Neuronal stem cell (in vitro differentiated cells): ENCODE measurements around the gene MAPK14.

Experiments
- DNase-seq: peaks from one replicate; pipeline ENCODE4 v3.0.0-alpha.2; 2013; ENCODE audit warnings: low spot score
- H2AFZ ChIP-seq: one replicate; pipeline ENCODE4 v1.6.1; 2013; ENCODE audit warnings: mild to moderate bottlenecking, low read length, inconsistent platforms
- H2AK5ac ChIP-seq: 2 replicates; pipeline ENCODE4 v1.6.1; 2013; ENCODE audit warnings: low read depth, mild to moderate bottlenecking, inconsistent platforms, low read length, moderate library complexity, mixed read lengths
- H2BK120ac ChIP-seq: 2 replicates; pipeline ENCODE4 v1.6.1; 2013; ENCODE audit warnings: low read depth, mild to moderate bottlenecking, inconsistent platforms, low read length, moderate library complexity, mixed read lengths
- H2BK12ac ChIP-seq: one replicate; pipeline ENCODE4 v1.6.1; 2013; ENCODE audit warnings: low read length, inconsistent platforms
- H2BK15ac ChIP-seq: 2 replicates; pipeline ENCODE4 v1.6.1; 2013; ENCODE audit warnings: mild to moderate bottlenecking, low read length, inconsistent platforms, mixed read lengths
- H2BK5ac ChIP-seq: one replicate; pipeline ENCODE4 v1.6.1; 2013; ENCODE audit warnings: inconsistent platforms, mild to moderate bottlenecking, low read length, moderate library complexity
- H3K14ac ChIP-seq: one replicate; pipeline ENCODE4 v1.6.1; 2013; ENCODE audit warnings: low read length, inconsistent platforms
- H3K18ac ChIP-seq: 2 replicates; pipeline ENCODE4 v1.6.1; 2013; ENCODE audit warnings: low read length, inconsistent platforms
- H3K23ac ChIP-seq: 2 replicates; pipeline ENCODE4 v1.6.1; 2013; ENCODE audit warnings: low read depth, mild to moderate bottlenecking, mixed read lengths, low read length, inconsistent platforms; ENCODE audit not compliant: poor library complexity
- H3K27ac ChIP-seq: replicated peaks from 3 replicates; pipeline ENCODE4 v1.5.1; 2013; ENCODE audit warnings: low read length, inconsistent platforms
- H3K27me3 ChIP-seq, 3 experiments: 2 replicates each; pipeline ENCODE4 v1.6.1; 2013; ENCODE audit warnings: low read length in 3 of 3, mild to moderate bottlenecking in 2 of 3, inconsistent platforms in 1 of 3, low read depth in 1 of 3, mixed read lengths in 1 of 3, moderate library complexity in 1 of 3; ENCODE audit not compliant: control insufficient read depth in 3 of 3, insufficient read depth in 3 of 3
- H3K36me3 ChIP-seq, 2 donors: replicated peaks in 1 of 2; 2 replicates each; pipeline ENCODE4 v1.6.1; 2013; ENCODE audit warnings: low read length in 2 of 2; ENCODE audit not compliant: control insufficient read depth in 2 of 2, insufficient read depth in 2 of 2
- H3K4ac ChIP-seq: 2 replicates; pipeline ENCODE4 v1.6.1; 2013; ENCODE audit warnings: inconsistent platforms, mild to moderate bottlenecking, low read length, moderate library complexity
- H3K4me1 ChIP-seq, 2 donors: 1 replicate in 1 of 2; 2 replicates in 1 of 2; pipeline ENCODE4 v1.6.1; 2013; ENCODE audit warnings: low read length in 2 of 2, low read depth in 1 of 2; ENCODE audit not compliant: control insufficient read depth in 2 of 2, insufficient read depth in 1 of 2
- H3K4me2 ChIP-seq: one replicate; pipeline ENCODE4 v1.6.1; 2013; ENCODE audit warnings: mild to moderate bottlenecking, low read length, inconsistent platforms; ENCODE audit not compliant: insufficient read depth, poor library complexity, severe bottlenecking
- H3K4me3 ChIP-seq, 2 donors: 2 replicates each; pipeline ENCODE4 v1.5.1; 2013; ENCODE audit warnings: low read length in 2 of 2, mild to moderate bottlenecking in 2 of 2, inconsistent platforms in 1 of 2, moderate library complexity in 1 of 2
- H3K79me1 ChIP-seq: one replicate; pipeline ENCODE4 v1.6.1; 2013; ENCODE audit warnings: low read depth, mild to moderate bottlenecking, inconsistent platforms, low read length, moderate library complexity
- H3K9ac ChIP-seq: one replicate; pipeline ENCODE4 v1.6.1; 2013; ENCODE audit warnings: mild to moderate bottlenecking, low read depth, low read length, inconsistent platforms; ENCODE audit not compliant: poor library complexity
- H3K9me3 ChIP-seq, 2 donors: replicated peaks in 1 of 2; 2 replicates each; pipeline versions ENCODE3 to v1.6.1; 2013; ENCODE audit warnings: low read length in 2 of 2, mild to moderate bottlenecking in 2 of 2, inconsistent platforms in 1 of 2, low read depth in 1 of 2, mixed read lengths in 1 of 2, moderate library complexity in 1 of 2; ENCODE audit not compliant: control insufficient read depth in 2 of 2, insufficient read depth in 1 of 2
- H4K8ac ChIP-seq: one replicate; pipeline ENCODE4 v1.6.1; 2013; ENCODE audit warnings: low read depth, mild to moderate bottlenecking, inconsistent platforms, low read length, moderate library complexity
- H4K91ac ChIP-seq: one replicate; pipeline ENCODE4 v1.6.1; 2013; ENCODE audit warnings: low read length, low read depth, mild to moderate bottlenecking, inconsistent platforms; ENCODE audit not compliant: poor library complexity
- WGBS, 2 donors: extraction: QIAGEN DNeasy Blood & Tissue Kit; methylation state at CpG; one replicate each; pipeline ENCODE4 v1.1.7; 2013; ENCODE audit warnings: missing lambda C conversion rate in 2 of 2, mixed read lengths in 1 of 2; ENCODE audit not compliant: insufficient read length in 2 of 2, insufficient replicate concordance in 1 of 2; ENCODE audit errors: extremely low coverage in 2 of 2; 5-methylcytosine and 5-hydroxymethylcytosine counted together

MAPK14 gene

DNA sequence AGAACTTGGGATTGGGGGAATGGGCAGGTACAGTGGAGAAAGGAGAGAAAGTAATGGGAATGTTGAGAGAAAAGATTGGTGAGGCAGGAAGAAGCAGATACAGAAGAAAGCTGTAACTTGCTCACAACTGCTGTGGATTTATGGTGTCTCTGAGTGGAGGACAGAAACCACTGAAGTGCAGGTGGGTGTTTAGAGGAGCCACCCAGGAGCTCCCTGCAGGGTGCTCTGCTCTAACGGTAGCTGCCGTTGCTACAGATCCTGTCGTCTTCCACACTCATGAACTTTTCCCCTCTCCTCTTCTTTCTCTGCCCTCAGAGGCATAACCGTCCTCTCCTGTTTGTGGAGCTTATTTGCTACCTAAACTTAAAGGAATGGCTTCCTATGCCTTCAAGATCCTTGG is 75.2 kb downstream of the MAPK14 start:
- Histone ChIP-seq H2BK120ac (no peak overlapping the region), H3K23ac (no peak overlapping the region), H2AK5ac (no peak overlapping the region), H2AFZ (no peak overlapping the region), H3K4me1 (peaks cover 0 to 3% of the 10 kb centered on the region in 2 donors), H2BK12ac (no peak overlapping the region), H3K9ac (no peak overlapping the region), H3K18ac (no peak overlapping the region), H4K8ac (no peak overlapping the region), H3K27me3 (no peaks in the 10 kb centered on the region), H3K79me1 (no peaks in the 10 kb centered on the region), H3K27ac (no peak overlapping the region), H2BK15ac (no peak overlapping the region), H3K4me2 (no peak overlapping the region), H3K36me3 (peaks cover 9 to 43% of the 10 kb centered on the region in 2 donors), H3K4me3 (no peak overlapping the region), H3K9me3 (no peaks in the 10 kb centered on the region), H2BK5ac (no peak overlapping the region), H3K14ac (no peak overlapping the region), H4K91ac (no peak overlapping the region), H3K4ac (no peak overlapping the region)
- WGBS, 2 donors = no CpG with 5 or more reads among the region's 4 CpGs
- no peak for DNase-seq

DNA sequence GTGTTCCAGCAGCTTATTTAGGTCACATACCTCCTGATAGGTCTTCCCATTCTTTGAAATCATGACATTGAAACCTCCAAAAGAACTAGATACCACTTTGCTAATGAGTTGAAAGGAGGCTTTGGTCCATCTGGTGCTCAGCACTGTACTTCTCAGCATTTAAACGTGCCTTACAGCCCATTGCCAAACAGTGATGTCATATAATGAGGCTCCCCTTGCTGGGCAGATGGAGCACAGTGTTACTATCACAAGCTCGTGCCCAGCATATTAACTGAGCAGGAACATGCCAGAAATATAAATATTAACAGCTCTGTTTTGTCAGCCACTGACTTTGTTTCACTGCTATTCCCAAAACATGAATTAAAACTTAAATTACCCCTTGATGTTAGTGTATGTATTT is 77.2 kb downstream of the MAPK14 start:
- H2BK15ac ChIP-seq = no peak overlapping the region
- H3K27me3 ChIP-seq = no peaks in the 10 kb centered on the region
- H2BK120ac ChIP-seq = no peak overlapping the region
- H3K18ac ChIP-seq = no peak overlapping the region
- H3K4me1 ChIP-seq = peaks cover 0 to 3% of the 10 kb centered on the region in 2 donors
- no peak overlapping the region for H2AFZ ChIP-seq
- H3K23ac ChIP-seq = no peak overlapping the region
- WGBS, 2 donors = no CpG with 5 or more reads among the region's 2 CpGs
- no peak overlapping the region for H2AK5ac ChIP-seq
- H3K4me3 ChIP-seq = no peak overlapping the region
- H3K27ac ChIP-seq = no peak overlapping the region
- no peak overlapping the region for H4K8ac ChIP-seq
- no peaks in the 10 kb centered on the region for H3K9me3 ChIP-seq
- no peaks in the 10 kb centered on the region for H3K79me1 ChIP-seq
- H3K36me3 ChIP-seq = peaks cover 16 to 62% of the 10 kb centered on the region in 2 donors
- no peak for DNase-seq
- H3K14ac ChIP-seq = no peak overlapping the region
- H3K4ac ChIP-seq = no peak overlapping the region
- no peak overlapping the region for H2BK5ac ChIP-seq
- H4K91ac ChIP-seq = no peak overlapping the region
- H3K9ac ChIP-seq = no peak overlapping the region
- H2BK12ac ChIP-seq = no peak overlapping the region
- H3K4me2 ChIP-seq = no peak overlapping the region

- no peak overlapping the region for H2BK5ac ChIP-seq
- H3K9ac ChIP-seq = no peak overlapping the region
- WGBS, 2 donors = no CpG with 5 or more reads among the region's 7 CpGs
- no peaks in the 10 kb centered on the region for H3K27me3 ChIP-seq
- H3K23ac ChIP-seq = no peak overlapping the region
- no peak overlapping the region for H2BK120ac ChIP-seq
- H3K4me2 ChIP-seq = no peak overlapping the region
- no peak overlapping the region for H3K4me3 ChIP-seq
- no peak overlapping the region for H3K4ac ChIP-seq
- no peak overlapping the region for H3K14ac ChIP-seq
- H2AK5ac ChIP-seq = no peak overlapping the region
- no peaks in the 10 kb centered on the region for H3K79me1 ChIP-seq
- H3K9me3 ChIP-seq = no peaks in the 10 kb centered on the region
- no peak overlapping the region for H2BK12ac ChIP-seq
- H2AFZ ChIP-seq = no peak overlapping the region
- DNase-seq = no peak
- H3K27ac ChIP-seq = no peak overlapping the region
- no peak overlapping the region for H4K8ac ChIP-seq
- H3K36me3 ChIP-seq = peaks cover 12 to 60% of the 10 kb centered on the region in 2 donors
- no peak overlapping the region for H3K18ac ChIP-seq
- H2BK15ac ChIP-seq = no peak overlapping the region
- no peak overlapping the region for H4K91ac ChIP-seq
- H3K4me1 ChIP-seq = no peaks in the 10 kb centered on the region
These were observed 81.5 kb downstream of the MAPK14 start for GRCh38 chr6:36109092-36109491.

GRCh38 chr6:36110050-36110449 is 82.4 kb downstream of the MAPK14 start:
- no peaks in the 10 kb centered on the region for H3K4me1 ChIP-seq
- H2BK120ac ChIP-seq = no peak overlapping the region
- no peak overlapping the region for H3K23ac ChIP-seq
- H3K36me3 ChIP-seq = peaks cover 12 to 53% of the 10 kb centered on the region in 2 donors
- H2BK12ac ChIP-seq = no peak overlapping the region
- no peaks in the 10 kb centered on the region for H3K9me3 ChIP-seq
- H2BK15ac ChIP-seq = no peak overlapping the region
- no peak overlapping the region for H3K9ac ChIP-seq
- no CpG with 5 or more reads among the region's 3 CpGs for WGBS, 2 donors
- H2BK5ac ChIP-seq = no peak overlapping the region
- no peak overlapping the region for H3K14ac ChIP-seq
- H2AFZ ChIP-seq = no peak overlapping the region
- H2AK5ac ChIP-seq = no peak overlapping the region
- no peak overlapping the region for H3K4me2 ChIP-seq
- H3K27me3 ChIP-seq = no peaks in the 10 kb centered on the region
- no peak overlapping the region for H3K27ac ChIP-seq
- H4K91ac ChIP-seq = no peak overlapping the region
- no peak overlapping the region for H4K8ac ChIP-seq
- no peak for DNase-seq
- no peaks in the 10 kb centered on the region for H3K79me1 ChIP-seq
- no peak overlapping the region for H3K4me3 ChIP-seq
- H3K18ac ChIP-seq = no peak overlapping the region
- H3K4ac ChIP-seq = no peak overlapping the region
